Gastroesophageal sphincter (tissue), 3 donors: Measurements from ENCODE around the gene APBB1.

Experiments
- POLR2A ChIP-seq, 2 donors: fragments of 450-650 bp; IDR thresholded peaks; one replicate each; pipeline ENCODE4 v1.6.1; 2017; ENCODE audit warnings: antibody characterized with exemption in 2 of 2, mild to moderate bottlenecking in 2 of 2, moderate library complexity in 1 of 2
- TF ChIP-seq, protein P1 (sequence below), 4 experiments: fragments of 200-600 bp in 2 of 4; fragments of 450-650 bp in 2 of 4; sonication (generic) in 1 of 4; IDR thresholded peaks; one replicate each; pipeline ENCODE4 v1.5.1; 2017 to 2019; ENCODE audit warnings: antibody characterized with exemption in 4 of 4, mild to moderate bottlenecking in 2 of 4, moderate library complexity in 2 of 4

GRCh38 chr11:6397636-6398035 is 21.3 kb downstream of the APBB1 start:
- no peak for TF ChIP-seq POLR2A (IDR thresholded peaks at IDR 0.05)
- TF ChIP-seq, protein P1, sequence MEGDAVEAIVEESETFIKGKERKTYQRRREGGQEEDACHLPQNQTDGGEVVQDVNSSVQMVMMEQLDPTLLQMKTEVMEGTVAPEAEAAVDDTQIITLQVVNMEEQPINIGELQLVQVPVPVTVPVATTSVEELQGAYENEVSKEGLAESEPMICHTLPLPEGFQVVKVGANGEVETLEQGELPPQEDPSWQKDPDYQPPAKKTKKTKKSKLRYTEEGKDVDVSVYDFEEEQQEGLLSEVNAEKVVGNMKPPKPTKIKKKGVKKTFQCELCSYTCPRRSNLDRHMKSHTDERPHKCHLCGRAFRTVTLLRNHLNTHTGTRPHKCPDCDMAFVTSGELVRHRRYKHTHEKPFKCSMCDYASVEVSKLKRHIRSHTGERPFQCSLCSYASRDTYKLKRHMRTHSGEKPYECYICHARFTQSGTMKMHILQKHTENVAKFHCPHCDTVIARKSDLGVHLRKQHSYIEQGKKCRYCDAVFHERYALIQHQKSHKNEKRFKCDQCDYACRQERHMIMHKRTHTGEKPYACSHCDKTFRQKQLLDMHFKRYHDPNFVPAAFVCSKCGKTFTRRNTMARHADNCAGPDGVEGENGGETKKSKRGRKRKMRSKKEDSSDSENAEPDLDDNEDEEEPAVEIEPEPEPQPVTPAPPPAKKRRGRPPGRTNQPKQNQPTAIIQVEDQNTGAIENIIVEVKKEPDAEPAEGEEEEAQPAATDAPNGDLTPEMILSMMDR (IDR thresholded peaks at IDR 0.05), result no peak
